Renal cortex interstitium (tissue), 11 donors: ENCODE data around the gene UBE3B. TPM values are rescaled to one million over a fixed set of nuclear protein-coding genes. Genes with fewer than 3 reads are reported as not detected.

Experiments
- DNase-seq, 11 donors: peaks; one replicate each; pipeline ENCODE4 v3.0.0-alpha.2; 2013; ENCODE audit warnings: low read depth in 9 of 11, low spot score in 4 of 11; ENCODE audit errors: extremely low read depth in 1 of 11
- polyA plus RNA-seq, 3 donors: library from polyadenylated mRNA; unstranded; fragments of 120-200 nt; gene quantifications; one replicate each; pipeline ENCODE4 v1.2.1, GENCODE V29; 2013; ENCODE audit not compliant: insufficient read length in 3 of 3

Gene UBE3B
- polyA plus RNA-seq, 3 donors: 30.4 to 38.8 (median 31.2) TPM

DNA sequence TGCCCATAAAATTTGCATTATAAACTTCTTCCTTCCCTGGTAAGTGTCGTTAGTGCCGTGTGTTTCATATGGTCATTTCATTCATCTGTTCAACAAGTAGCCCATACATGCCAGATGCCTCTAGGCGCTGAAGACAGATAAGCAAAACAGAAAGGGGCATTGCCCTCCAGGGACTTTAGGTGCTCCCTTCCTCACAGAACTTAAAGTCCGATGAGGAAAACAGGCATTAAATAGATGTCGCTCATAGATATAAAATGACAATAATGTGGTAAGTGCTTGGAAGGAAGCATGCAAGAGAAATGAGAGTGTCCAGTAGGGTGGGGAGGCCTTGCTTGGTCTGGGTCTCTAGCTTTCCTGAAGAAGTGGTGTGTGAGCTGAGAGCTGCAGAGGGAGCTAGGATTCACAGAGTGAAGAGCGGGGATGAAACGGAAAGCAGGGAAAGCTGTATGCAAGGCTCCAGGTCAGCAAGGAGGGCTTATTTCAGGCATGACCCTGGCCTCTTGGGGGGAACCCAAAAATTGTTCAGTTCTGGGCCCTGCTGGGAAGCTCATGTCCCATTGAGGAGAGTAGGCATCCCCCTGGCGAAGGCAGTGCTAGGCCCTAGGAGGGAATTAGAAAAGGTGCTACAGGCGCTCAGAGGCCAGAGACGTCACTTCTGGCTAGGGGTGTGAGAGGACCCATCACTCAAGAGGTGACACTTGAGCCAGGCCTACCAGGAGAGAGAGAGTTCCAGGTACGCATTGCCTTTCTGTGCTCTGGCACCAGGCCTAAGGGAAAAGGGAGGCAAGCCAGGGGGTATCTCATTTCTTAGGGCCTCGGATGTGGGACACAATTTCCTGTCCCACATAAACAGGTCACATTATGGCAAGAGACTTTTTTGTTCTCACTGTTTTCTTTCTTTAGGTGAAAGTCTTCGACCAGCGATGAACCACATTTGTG lies 11.9 kb downstream of the UBE3B start:
- DNase-seq: no peak

DNA sequence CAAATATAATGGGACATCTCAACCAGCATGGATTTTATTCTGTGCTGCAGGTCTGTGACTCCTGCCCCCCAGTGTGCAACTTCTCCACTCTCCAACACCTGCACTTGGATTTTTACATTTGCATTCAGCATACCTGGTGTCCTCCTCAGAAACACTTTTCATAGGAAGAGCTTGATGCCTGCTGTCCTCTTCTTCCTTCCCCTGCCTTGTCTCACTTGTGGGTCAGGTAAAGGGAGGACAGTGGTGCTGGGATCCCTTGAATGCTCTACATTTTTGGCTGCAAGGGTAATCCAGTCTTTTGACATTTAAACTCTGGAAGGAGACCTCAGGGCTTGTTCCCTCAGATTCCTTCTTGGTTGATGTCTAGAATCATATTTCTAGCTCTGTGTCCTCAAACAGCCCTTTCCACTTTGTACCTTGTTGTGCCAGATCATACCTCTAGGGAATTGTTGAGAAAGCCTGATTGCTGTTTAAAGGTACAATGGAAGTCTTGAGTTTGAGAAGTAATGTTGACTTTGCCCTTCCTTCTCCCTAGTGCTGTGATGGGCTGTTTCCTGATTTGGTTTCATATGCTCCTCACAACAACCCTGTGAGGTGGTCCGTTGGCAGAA lies 12.6 kb downstream of the UBE3B start:
- no peak for DNase-seq

DNA sequence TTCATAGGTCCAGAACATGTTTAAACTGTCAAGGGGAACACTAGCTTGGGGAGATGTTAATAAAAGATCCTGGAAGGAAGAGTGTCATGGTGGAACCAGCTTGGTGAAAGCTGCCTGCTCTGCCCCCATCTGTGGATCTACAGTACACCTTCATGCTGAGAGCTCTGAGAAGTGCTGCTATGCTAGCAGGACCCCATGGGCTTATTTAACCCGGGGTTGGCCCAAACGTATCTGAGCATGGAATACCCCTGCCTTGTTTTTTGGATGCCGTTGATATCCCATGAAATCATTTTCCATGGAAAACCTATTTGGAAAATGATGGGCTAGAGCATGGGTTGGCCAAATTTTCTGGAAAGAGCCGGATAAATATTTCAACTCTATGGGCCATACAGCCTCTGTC lies 14.2 kb downstream of the UBE3B start:
- DNase-seq: no peak

GRCh38 chr12:109492371-109492770 lies 14.9 kb downstream of the UBE3B start:
- no peak for DNase-seq

- DNase-seq: no peak
These were observed 15.7 kb downstream of the UBE3B start for GRCh38 chr12:109493090-109493489.

GRCh38 chr12:109493938-109494337 lies 16.5 kb downstream of the UBE3B start:
- no peak for DNase-seq

DNA sequence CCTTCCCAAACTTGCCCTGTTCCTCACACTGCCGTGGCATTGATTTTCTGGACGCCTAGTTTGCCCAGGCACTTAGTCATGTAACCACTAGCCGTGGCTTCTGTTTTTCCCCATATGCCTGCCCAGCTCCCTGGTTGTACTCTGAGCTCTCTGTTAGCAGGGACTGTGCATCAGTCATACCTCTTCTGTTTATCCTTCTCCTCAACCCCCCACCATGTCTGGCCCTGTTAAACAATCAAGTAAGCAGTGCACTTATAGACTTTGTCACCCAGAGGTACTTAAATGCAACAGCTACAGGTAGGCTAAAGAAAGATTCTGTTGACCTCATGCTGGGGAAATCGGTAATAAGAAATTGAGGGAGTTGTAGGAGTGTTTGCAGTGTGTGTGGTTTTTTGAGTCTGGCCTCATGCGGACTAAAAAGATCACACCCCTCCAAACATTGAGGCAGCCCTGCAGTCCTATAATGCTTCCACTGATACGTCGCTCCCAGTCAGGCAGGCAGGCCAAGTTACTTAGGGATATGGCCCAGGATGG lies 17.0 kb downstream of the UBE3B start:
- no peak for DNase-seq

DNA sequence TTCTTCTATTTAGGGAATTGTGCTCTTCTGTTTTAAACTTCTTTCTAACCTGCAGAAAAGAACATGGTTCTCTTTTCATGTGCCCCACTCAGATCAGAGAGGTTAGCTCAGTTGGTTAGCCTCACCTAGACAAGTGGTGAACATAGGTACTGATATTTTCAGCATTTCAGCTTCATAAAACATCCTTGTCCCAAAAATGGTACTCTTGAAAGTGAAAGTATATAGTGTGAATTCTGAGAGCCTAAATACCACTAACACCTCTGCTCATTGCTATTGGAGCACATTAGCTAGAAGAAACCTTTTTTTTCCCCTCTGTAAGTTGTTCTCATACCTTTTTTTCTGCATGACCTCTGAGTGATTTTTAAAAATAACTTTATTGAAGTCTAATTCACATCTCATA lies 17.6 kb downstream of the UBE3B start:
- no peak for DNase-seq

DNA sequence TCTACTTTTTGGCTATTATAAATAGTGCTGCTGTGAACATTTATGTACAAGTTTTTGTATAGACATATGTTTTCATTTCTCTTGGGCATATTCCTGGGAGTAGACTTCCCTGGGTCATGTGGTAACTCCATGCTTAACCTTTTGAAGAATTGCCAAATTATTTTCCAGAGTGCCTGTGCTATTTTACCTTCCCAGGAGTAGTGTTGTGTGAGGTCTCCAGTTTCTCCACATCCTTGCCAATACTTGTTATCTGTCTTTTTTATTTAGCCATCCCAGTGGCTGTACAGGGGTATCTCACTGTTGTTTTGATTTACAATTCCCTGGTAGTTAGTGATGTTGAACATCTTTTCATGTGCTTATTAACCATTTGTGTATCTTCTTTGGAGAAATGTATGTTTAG lies 18.9 kb downstream of the UBE3B start:
- DNase-seq: no peak

DNA sequence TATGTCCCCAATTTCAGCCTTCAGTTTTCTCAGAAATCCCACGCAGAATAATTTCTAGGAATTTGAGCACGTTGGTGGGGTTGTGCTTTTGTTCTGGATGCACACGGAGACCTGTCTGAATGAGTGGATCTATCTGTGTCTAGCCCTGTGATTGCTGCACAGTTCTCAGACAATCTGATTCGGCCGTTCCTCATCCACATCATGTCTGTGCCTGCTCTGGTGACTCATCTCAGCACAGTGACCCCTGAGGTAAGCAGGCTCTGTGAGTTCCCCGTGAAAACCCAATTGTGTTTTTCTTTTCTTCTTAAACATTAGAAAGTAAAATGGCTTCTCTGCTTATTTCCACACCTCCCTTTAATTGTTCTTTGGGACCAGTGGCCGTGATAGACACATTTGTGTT lies 20.2 kb downstream of the UBE3B start:
- DNase-seq: no peak

DNA sequence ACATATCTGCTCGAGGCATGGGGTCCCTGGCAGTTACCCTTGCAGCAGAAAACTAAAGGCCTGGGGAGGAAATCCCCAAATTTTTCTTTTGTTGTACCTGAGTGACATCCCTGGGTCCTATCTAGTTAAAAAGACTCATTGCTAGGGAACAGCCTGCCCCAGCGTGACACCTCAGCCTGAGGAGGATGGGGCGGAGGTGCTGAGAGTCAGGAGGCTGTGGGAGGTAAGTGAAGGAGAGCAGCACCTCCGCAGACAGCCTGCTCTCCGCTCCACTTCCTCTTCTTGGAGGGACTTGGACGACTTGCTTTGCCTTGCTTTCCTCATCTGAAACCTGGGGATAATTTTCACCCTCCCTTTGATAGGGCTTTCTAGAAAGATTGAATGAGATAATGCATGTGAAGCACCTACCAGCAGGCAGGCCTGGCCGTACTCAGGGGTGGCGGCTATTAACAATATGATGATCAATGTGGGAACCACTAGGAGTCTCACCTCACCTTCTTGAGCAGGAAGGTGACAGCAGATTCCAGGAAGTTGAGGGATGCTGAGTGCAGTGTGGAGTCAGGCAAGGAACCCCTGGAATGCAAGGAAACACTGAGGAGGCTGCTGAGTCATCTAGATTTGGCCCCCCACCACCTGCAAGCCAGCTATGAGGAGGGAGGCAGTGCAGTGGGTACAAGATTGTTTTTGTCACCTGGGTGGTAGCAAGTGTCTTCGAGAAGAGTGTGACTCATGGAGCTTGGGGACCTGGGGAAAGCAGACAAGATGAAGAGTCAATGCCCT lies 23.2 kb downstream of the UBE3B start:
- no peak for DNase-seq

- DNase-seq: no peak
These were observed 23.9 kb downstream of the UBE3B start for GRCh38 chr12:109501299-109501698.

GRCh38 chr12:109502332-109502731 lies 24.9 kb downstream of the UBE3B start:
- DNase-seq: no peak

GRCh38 chr12:109503611-109504010 lies 26.2 kb downstream of the UBE3B start:
- DNase-seq: no peak

DNA sequence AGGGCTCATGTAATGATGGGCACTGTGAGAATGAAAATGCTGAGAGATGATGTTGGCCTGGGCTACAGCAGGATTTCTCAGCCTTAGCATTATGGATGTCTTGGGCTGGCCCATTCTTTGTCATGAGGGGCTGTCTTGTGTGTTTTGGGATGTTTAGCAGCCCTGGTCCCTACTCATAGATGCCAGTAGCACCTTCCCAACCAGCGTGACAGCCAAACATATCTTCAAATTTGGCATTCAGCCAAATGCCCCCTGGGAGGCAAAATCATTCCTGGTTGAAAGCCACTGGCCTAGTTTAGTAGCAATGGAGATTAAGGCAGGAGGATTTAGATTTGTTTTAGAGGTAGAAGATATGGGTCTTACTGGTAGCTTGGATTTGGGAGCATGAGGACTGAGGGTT lies 26.6 kb downstream of the UBE3B start:
- DNase-seq: no peak

- DNase-seq: no peak
These were observed 32.8 kb downstream of the UBE3B start for GRCh38 chr12:109510196-109510595.

DNA sequence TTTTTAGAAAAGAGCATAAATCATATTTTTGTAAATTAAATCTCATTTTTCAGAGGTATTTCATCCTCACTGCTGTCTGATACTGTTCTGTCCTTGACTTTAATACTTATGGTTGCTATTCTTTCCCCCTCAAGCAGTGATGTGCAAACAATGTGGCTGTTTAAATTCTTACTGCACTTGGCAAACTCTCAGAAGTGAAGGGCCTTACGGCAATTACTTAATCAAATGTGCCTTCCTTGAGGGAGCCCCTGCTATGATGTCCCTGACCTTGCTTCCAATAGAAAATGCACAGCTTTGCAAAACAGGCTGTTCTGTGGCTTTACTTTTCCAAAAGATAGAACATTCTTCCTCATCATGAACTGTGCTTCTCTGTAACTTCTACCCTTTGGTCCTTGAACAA lies 35.2 kb downstream of the UBE3B start:
- DNase-seq: no peak

GRCh38 chr12:109513051-109513450 lies 35.6 kb downstream of the UBE3B start:
- no peak for DNase-seq

DNA sequence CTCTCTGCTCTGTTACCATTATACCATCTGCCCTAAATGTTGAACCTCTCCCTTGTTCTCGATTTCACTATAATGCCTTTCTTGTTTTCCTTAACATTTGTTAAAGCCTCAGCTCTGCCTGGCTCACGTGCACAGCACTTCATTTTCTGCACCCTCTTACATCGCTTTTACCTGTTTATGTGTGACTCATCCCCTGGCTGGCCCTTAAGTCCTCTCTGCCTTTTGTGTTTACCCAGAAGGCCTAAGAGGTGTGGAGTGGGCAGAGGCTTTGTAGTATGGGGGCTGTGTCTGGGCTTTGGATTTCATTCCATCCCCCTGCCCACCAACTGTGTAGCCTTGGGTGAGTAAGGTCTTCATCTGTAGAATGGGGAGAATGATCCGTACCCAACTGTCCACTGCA lies 36.5 kb downstream of the UBE3B start:
- DNase-seq: no peak

DNA sequence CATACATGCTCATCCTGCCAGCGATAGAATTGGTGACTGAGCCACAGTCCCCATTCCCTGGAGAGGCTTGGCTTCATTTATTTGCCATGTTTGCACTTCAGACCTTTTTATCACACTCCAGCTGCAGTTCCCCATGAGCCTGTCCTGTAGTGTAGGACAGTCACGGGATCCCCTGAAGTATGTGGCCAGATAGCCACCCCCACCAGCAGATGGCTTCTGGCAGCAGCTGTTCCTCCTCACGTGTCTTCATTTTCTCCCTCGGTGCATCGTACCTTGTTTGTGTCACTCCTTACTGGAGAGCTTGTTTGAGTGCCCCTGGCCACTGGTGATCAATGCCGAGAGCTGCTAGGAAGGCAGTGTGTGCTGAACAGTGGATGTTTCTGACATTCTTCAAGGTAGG lies 40.2 kb downstream of the UBE3B start:
- no peak for DNase-seq
